ENCODE measurements around the gene KCNQ1. TPM values are rescaled to one million over a fixed set of nuclear protein-coding genes. Genes with fewer than 3 reads are reported as not detected.
A peak's percentile ranks its signal among the peaks of the same experiment; 100 is the strongest.

Gene KCNQ1
- total RNA-seq, 1 donor from 2014 or later: 0.86 TPM

DNA sequence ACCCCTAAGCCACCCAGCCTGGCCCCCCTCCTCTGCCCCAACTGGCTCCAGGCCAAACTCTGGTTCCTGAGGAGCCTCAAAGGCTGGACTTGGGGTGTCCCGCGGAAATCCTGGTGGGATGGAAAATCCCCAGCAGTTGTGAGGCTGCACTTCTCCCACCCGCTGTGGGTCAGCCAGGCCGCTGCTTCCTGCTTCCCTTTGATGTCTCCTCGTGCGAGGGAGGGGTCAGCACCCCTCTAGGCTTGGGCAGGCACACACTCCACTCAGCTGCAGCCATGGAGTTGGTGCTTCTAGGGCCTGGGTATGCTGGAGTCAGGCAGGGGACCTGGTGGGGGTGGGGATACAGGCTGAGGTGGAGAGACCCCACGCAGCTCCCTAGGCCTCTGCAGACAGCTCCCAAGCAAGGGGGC is 243.0 kb downstream of the KCNQ1 start:
- no peak for TF ChIP-seq CTCF (conservative IDR thresholded peaks at IDR 0.05)
- no peak overlapping the region for H3K4me3 Mint-ChIP-seq
- H3K27me3 Mint-ChIP-seq (ENCODE audit: low read depth): no peaks in the 10 kb centered on the region
- H3K4me1 Mint-ChIP-seq: peaks cover 36% of the 10 kb centered on the region
- H3K27ac Mint-ChIP-seq (ENCODE audit: unreplicated experiment): peak overlapping the region; percentile 27
- H3K9me3 Mint-ChIP-seq: no peaks in the 10 kb centered on the region
- no peaks in the 10 kb centered on the region for H3K36me3 Mint-ChIP-seq (ENCODE audit: low read depth)
- DNase-seq (ENCODE audit: low read depth, low spot score): no peak

DNA sequence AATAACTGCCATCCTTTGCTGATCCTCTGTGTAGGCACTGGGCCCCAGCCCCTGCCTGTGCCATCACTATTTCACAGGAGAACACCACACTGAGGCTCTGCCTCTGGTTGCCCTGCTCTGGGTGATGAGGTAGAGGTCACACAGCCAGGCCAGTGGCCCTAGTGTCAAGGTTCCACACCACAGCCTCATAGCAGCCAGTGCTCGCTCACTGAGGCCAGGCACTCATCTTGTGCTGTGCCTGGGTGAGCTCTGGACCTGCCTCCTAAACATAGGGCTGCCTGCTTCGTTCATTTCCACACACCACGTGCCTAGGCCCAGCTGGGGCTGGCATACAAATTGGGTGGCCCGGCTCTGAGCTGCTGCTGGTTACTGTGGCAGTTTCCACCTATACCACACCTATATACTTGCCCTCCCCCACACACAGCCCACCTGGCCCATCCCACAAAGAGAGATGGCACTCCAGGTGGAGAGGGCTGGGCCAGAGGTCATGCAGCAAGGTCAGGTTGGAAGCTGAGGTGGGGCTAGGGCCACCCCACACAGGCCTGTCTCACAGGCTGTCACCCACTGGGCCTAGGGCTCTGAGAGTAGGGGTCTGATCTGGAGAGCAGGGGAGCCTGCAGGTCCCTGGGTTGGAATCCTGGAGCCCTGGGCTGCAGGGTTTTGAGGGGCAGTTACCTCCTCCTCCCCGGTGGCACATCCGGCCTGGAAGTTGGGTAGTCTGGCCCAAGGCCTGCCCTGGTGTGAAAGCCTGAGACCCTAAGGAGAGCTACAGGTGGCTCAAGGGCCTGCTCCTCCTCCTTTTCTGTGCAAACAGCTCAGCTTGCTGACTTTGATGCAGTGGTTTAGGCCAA is 243.8 kb downstream of the KCNQ1 start:
- Mint-ChIP-seq H3K36me3 (ENCODE audit: low read depth) (no peaks in the 10 kb centered on the region), H3K27ac (ENCODE audit: unreplicated experiment) (no peak overlapping the region), H3K4me3 (no peak overlapping the region), H3K27me3 (ENCODE audit: low read depth) (no peaks in the 10 kb centered on the region), H3K9me3 (no peaks in the 10 kb centered on the region), H3K4me1 (peaks cover 43% of the 10 kb centered on the region)
- no peak for TF ChIP-seq CTCF (conservative IDR thresholded peaks at IDR 0.05)
- no peak for DNase-seq (ENCODE audit: low read depth, low spot score)

DNA sequence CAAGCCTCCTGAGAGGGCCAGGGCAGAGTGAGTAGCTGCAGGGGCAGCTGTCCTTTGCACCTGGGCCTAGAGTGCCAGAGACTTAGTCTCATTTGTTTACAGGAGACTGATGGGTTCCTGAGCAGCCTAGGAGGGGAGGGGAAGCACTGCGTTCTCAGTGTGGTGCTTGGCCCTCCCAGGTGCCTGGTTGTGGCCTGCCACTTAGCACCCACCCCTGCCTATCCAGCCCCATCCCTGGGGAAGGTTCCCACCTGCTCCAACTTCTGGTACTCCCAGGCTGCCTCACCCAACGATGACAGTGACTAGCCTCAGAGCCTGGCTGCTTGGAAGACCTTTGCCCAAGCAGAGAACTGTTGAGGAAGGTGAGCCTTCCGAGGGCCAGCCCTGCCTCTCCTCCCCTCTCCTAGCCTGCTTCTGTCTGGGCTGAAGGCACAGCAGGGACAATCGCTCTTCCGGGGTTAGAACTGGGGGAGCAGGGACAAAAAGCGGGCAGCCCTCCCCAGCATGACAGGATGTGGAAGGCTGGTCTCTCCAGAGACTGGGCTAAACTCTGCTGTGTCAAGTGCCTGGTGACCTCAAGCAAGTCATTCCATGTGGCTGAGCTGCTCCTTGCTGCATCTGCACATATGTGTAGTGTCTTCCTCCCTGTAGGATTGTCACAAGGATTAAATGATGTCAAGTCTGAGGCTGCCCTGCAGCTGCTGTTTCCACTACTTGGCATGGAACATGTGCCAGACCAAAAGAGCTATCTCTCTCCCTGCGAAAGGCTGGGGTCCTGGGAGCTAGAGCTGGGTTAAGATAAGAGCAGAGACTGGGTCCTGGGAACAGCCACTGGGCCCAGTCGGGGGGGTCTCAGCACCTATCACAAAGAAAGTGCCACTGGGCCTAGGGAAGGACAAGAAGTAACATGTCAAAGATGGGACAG is 245.1 kb downstream of the KCNQ1 start:
- no peaks in the 10 kb centered on the region for H3K9me3 Mint-ChIP-seq
- H3K36me3 Mint-ChIP-seq (ENCODE audit: low read depth): no peaks in the 10 kb centered on the region
- no peak for DNase-seq (ENCODE audit: low read depth, low spot score)
- no peaks in the 10 kb centered on the region for H3K27me3 Mint-ChIP-seq (ENCODE audit: low read depth)
- H3K4me3 Mint-ChIP-seq: no peak overlapping the region
- peak overlapping the region; percentile 73 for H3K27ac Mint-ChIP-seq (ENCODE audit: unreplicated experiment)
- no peak for TF ChIP-seq CTCF (conservative IDR thresholded peaks at IDR 0.05)
- H3K4me1 Mint-ChIP-seq: peaks cover 53% of the 10 kb centered on the region

GRCh38 chr11:2690596-2691354 is 246.0 kb downstream of the KCNQ1 start:
- Mint-ChIP-seq H3K4me1 (peaks cover 61% of the 10 kb centered on the region), H3K36me3 (ENCODE audit: low read depth) (no peaks in the 10 kb centered on the region), H3K27ac (ENCODE audit: unreplicated experiment) (peak overlapping the region; percentile 73), H3K4me3 (peak overlapping the region; percentile 42), H3K27me3 (ENCODE audit: low read depth) (no peaks in the 10 kb centered on the region), H3K9me3 (no peaks in the 10 kb centered on the region)
- TF ChIP-seq CTCF (conservative IDR thresholded peaks at IDR 0.05): no peak
- no peak for DNase-seq (ENCODE audit: low read depth, low spot score)

- DNase-seq (ENCODE audit: low read depth, low spot score): no peak
- peaks cover 63% of the 10 kb centered on the region for H3K4me1 Mint-ChIP-seq
- no peak overlapping the region for H3K4me3 Mint-ChIP-seq
- H3K27ac Mint-ChIP-seq (ENCODE audit: unreplicated experiment): no peak overlapping the region
- TF ChIP-seq CTCF (conservative IDR thresholded peaks at IDR 0.05): no peak
- no peaks in the 10 kb centered on the region for H3K27me3 Mint-ChIP-seq (ENCODE audit: low read depth)
- H3K36me3 Mint-ChIP-seq (ENCODE audit: low read depth): no peaks in the 10 kb centered on the region
- H3K9me3 Mint-ChIP-seq: no peaks in the 10 kb centered on the region
These were observed 246.6 kb downstream of the KCNQ1 start for GRCh38 chr11:2691355-2691761.
